GM18519 (cell line): Measurements from ENCODE around the gene DENND6B.

ENCODE experiments used
- ATAC-seq: cut with Tn5 transposase; IDR thresholded peaks from one replicate; pipeline ENCODE4 v1.9.1; 2021; ENCODE audit warnings: mild to moderate bottlenecking, moderate library complexity; ENCODE audit not compliant: unreplicated experiment, low FRiP score

Gene DENND6B

DNA sequence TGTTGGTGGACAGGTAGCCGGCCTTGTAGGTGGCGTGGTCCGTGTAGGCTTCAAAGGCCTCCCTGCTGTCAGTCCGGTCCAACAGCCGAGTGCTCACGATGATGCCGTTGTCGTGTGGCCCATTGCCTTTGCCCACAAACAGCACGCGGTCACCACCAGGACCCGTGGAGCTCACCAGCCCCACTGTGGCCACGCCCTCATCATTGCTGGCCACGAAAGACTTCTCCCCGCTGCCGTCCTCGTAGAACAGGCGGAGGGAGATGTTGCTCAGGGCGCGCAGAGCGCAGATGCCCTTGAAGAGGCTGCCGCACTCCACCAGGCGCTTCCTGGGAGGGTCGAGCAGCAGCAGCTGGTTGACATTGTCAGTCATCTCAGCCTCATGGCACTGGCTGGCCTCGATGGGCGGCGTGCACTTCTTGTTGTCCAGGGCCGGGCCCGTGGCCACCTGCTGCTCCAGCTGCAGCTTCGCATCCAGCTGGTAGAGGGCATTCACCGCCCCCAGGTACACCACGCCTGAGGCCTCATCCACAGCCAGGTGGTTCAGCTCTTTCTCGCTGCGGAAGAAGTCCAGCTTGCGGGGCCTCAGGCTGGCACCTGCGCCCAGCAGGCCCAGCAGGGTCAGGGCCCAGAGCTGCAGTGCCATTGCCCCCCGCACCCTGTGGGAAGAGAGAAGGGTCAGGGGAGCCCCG is 36.7 kb downstream of the DENND6B start:
- ATAC-seq = no peak

DNA sequence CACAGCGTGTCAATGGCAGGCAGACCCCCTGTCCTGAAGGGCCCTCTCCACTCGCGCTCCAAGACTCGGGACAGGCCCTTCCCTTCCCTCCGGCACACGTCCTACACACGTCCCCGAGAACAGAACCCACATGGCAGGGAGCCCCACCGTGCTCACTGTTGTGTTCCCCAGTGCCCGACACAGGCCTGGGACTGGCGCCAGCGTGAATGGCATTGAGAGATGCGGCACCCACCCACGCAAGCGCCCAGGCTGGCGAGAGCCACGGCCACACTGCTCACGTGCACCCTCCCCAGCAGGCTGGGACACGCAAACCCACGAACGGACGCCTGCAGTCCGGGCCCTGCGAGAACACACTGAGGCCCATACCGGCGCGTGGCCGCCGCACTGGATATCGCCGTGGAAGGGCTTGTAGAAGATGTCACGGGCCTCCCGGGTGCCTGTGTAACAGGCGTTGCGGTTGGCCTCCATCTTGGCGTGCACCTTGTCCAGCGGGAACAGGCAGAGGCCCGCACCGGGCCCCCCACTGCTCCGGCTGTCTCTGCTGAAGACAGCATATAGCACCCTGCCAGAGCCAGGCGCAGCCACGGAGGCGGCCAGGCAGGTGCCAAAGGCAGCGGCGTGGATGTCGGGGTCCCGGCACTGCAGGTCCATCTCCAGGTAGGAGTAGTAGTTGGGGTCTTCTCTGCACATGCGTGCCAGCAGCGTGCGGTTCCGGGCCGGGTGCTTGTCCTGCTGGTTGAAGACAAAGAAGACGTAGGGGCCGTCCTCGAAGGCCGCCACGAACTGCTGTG is 37.5 kb downstream of the DENND6B start:
- ATAC-seq = no peak

DNA sequence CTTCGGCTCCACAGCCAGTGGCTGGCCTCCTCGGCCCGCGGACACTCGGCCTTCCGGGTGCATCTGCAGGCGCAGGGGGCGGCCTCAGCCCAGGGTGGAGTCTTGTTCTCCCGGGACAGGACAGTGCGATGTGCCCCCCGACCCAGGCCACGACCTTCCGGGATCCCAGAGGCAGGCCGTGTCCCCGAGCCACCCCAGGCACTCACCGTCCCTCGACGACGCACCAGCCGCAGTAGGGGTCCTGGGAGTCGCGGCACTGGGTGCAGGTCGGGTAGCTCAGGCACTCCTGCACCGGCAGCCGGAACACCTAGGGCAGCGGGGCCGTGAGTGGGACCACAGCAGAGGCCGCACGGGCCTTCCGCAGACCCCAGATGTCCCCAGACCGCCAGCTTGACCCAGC is 39.1 kb downstream of the DENND6B start:
- no peak for ATAC-seq

DNA sequence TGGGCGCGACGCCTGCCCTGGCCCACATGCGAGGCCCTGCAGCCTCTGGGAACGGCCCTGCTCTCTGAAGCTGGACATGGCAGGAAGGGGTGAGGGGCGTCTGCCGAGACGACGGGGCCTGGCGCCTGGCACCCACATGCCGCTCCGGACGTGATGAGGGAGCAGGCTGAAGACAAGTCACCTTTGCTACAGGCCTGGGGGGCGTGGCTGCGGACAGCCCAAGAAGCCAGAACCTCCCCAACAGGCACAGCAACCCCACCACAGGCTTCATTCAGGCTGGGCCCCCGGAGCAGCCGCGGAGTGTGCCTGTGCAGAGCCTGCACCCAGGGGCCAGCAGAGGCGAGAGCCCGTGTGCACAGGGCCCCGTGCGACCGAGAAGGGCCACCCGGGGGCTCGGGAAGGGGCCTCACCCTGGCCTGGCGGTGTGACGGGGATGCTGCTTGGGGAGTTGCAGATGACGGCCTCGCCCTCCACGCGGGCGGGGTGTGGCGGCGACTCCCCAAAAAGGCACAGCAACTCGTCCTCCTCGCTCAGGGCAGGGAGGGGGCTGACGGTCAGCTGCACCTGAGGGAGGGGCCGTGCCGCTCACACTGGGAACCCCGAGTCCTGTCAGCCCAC is 40.0 kb downstream of the DENND6B start:
- ATAC-seq = no peak

DNA sequence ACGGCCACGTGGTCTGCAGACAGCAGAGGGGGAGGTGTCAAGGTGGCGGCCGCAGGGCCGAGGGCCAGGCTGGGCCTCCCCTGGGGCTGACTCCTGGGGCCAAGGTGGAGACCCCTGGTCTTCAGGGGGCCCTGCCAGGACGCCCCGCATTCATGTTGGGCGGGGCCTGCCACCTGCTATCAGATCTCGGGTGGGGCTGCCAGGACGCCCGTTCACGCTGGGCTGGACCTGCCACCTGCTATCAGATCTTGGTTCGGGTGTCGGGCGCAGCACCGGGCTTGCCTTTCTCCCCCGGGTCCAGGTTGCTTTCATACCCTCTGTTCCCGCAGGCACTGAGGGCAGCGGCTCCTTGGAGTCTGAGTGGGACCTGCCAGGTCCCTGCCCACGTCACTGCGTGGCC is 40.5 kb downstream of the DENND6B start:
- ATAC-seq = no peak

DNA sequence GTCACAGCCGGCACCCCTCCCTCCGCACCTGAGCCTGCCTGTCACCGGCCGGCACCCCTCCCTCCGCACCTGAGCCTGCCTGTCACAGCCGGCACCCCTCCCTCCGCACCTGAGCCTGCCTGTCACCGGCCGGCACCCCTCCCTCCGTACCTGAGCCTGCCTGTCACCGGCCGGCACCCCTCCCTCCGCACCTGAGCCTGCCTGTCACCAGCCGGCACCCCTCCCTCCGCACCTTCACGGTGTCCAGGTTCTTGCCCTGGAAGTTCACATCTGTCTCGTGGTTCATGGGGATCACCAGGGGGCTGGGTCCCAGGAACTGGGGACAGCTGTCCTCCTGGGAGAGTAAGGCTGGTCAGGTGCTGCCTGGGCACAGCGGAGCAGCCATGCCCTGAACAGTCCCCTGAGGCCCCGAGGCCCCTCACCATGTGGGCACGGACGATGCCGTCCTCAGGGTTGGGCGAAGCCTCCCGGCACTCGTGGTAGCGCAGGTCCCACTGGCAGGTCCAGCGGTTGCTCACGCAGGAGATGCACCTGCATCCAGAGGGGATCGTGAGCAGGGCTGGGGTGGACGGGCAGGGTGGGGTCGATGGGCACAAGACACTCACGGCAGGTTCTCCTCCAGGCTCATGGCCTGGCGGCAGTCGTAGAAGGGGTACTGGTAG is 41.1 kb downstream of the DENND6B start:
- no peak for ATAC-seq

DNA sequence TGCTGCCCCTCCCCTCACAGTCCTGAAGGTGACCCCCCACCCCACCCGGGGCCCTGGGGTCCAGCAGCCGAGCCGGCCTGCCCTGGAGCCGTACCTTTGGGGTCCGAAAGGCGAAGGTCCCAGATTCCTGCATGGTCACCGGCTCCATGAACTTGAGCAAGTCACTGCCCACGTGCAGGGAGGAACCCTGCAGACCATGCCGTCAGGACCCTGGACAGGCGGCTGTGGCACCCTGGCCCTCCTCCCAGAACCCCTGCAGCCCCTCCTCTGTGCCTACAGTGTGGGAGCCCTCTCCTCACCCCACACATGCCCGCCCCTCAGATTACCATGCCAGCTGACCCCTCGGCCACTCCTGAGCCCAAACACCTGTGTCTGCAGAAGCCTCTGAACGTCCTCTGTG is 42.3 kb downstream of the DENND6B start:
- no peak for ATAC-seq

DNA sequence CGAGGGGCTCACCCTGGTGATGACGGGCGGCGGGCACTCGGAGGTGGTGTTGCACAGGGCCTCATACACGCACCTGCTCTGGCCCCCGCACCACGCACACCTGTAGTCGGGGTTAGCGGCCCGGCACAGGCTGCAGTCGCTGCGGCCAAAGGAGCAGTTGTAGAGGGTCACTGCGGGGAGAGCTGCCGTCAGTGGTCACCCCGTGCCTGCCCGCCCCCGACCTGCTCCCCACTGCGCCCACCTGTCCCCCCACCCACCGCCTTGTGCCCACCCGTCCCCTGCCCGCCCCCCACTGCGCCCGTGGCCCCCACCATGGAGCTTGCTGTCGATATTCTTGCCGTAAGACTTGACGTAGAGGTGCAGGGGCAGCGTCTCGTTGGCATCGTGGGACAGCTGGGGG is 43.0 kb downstream of the DENND6B start:
- no peak for ATAC-seq

DNA sequence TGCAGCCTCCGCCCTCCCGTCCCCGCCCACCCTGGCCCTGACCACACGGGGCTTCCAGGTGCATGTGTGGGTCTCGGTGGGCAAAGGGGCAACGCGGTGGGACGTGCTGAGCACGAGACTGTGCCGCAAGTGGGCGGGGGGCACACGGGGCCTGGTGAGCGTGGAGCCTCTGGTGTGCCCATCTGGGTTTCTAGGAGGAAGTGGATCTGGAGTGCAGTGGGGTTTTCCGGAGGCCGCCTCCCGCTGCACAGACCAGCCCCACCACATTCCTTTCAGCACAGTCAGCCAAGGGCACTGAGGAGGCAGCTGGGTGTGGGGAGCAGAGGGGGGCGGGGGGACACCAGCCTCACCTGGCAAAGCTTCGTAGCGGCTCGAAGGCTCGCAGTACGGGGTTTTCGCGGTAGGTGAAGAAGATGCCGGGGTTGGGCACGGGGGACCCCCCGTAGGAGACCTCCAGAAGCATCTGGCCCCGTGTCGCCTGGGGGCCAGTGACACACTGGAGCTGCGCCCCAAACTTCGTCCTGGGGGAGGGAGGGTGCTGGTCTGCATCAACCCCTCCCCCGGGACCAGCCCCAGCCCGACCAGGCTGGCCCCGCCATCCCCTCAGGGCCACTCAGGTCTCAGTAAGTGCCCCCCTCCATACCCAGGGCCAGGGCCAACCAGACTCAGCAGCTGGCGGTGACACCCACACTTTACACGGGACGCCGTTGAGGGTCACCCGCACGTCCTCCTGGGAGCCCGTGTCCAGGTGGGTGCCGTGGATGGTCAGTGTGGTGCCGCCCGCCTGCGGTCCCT is 44.3 kb downstream of the DENND6B start:
- ATAC-seq = no peak

DNA sequence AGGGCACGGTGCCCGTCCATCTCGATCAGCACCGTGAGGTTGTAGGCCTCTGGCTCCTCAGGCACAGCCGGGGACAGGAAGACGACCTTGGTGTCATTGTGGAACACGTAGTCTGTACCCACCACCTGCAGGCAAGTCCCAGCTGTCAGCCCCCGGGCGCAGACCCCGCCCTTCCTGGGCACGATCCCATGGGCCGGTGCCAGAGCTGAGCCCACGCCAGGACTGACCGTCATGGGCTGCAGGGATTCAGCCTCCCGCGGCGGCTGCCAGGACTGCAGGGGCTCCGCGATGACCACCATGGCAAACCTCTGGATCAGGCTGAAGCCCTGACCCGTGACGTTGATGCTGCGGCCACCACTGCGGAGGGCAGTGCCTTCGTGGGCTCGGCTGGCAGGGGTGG is 44.9 kb downstream of the DENND6B start:
- no peak for ATAC-seq

DNA sequence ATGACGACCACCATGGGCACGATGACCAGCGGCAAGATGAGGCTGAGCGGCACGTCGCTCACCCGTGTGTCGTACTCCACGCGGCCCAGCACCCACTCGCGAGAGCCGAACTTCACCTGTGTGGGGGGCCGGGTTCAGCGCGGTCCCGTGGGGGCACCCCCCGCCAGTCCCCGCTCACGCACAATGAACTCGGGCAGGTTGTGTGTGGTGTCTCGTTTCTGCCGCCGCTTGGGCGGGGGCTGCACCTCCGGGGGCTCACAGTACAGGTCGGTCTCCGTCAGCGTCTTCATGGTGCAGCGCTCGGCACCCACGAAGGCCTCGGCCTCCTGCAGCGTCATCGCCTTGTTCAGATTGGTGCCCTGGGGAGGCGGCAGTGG is 45.4 kb downstream of the DENND6B start:
- ATAC-seq = no peak

DNA sequence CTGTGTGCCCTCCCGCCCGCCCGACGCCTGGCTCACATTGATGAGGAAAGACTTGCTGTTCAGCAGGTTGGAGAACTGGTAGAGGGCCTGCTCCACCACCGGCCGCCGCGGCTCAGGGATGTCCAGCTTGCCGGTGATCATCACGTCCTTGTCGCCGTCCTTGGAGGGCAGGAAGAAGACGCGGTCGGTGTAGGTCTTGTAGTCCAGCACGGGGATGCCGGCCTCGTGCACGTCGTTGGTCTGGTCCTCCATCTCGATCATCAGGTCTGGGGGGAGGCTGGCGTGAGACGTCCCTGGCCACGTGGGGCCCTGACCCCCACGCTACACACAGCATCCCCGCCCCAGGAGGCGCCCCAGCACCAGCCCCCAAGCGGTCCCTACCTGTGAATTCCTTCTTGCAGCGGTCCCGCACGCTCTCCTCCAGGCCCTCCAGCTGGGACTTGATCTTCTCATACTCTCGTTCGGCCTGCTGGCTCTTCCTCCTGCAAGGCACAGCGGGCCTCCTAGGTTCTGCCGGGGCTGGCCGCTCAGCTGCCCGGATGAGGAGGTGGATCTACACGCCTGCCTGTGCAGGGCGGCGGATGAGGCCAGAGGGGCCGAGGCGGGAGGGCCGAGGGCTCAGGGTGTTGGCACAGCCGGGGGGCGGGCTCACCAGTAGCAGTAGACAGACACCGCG is 46.0 kb downstream of the DENND6B start:
- ATAC-seq = no peak

DNA sequence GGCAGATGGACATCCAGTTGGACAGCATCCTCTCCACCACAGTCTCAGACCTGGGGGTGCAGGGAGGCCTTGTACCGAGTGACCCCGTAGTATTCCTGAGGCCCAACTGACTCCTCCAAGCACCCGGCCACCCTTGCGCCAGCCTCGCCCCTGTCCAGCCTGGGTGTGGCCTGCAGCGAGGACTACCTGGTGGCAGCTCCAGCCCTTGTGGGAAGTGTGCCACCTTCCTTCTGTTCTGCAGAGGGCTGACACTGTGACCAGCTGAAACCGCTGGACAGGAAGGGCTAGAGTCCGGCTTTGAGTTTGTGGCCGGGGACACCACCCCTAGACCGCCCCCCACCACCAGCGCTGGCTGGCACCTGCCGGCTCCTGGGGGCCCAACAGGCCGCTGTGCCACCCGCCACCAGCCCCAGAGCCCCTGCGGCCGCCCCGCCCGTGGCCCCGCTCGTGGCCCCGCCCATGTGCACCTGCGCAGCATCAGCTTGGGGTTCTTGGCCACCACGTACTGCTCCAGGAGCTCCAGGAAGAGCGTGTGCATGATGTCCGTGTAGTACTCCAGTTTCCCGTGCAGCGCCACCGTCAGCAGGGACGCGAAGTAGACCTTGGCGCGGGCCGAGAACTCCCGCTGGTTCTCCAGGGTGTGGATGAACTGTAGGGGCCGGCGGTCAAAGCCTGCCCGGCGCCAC is 46.6 kb downstream of the DENND6B start:
- no peak for ATAC-seq

DNA sequence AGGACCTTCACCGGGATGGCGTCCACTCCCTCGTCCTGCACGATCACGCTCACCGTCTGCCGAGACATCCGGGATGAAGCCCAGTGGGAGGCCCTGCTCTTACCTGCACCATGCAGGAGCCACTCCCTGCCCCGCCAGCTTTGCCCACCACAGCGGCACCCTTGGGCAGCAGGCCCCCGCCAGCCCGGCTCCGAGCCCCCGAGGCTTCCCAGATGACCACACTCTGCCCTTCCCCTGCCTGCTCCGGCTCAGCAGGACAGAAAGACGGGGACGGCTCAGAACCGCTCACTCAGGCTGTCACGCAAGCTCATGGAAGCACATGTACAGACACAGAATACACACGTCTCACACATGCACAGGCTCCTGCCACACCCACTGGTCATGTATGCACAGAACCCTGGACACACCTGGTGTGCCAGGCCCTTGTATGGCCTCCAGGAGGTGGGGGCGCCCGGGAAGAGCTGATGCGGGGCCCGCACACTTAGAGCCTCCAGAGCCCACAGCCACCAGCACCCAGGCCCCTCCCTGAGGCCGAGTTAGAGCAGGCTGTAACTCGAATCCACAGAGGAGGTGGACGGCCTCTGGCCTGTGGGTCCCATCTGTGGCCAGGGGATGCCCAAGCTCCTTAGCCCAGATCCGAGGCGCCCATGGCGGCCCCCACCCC is 47.7 kb downstream of the DENND6B start:
- ATAC-seq = no peak

DNA sequence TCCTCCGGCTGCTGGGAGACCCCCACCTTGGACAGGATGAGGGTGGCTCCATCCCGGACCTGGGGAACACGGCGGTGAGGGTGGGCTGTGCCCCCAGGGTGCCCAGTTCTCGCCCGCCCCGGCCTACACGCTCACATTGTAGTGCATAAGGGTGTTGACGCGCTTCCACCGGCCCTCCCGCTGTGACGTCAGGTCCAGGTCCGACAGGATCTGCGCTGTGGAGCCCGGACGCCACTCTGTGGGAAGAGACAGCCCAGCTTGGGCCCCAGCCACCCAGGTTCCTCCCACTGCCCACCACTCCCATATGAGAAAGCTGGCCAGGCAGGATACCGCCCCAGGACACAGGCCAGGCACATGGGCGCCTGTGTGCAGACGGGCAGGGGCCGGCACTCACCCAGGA is 48.4 kb downstream of the DENND6B start:
- no peak for ATAC-seq

DNA sequence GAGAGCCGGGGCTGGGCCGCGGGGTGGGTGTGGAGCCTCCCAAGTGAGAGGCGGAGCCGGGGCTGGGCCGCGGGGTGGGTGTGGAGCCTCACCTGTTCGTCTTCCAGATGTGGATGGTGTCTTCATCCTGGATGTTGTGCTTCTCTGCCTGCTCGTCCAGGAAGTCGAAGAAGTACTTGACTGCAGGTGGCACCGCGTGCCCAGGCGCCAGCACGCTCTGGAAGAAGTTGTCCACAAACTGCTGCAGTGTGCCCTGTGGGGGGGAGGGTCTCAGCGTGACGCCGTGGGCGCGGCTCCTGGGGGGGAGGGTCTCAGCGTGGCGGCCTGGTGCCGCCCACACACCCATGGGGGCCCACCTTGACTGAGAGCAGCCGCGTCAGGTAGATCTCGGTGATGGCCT is 49.1 kb downstream of the DENND6B start:
- no peak for ATAC-seq

DNA sequence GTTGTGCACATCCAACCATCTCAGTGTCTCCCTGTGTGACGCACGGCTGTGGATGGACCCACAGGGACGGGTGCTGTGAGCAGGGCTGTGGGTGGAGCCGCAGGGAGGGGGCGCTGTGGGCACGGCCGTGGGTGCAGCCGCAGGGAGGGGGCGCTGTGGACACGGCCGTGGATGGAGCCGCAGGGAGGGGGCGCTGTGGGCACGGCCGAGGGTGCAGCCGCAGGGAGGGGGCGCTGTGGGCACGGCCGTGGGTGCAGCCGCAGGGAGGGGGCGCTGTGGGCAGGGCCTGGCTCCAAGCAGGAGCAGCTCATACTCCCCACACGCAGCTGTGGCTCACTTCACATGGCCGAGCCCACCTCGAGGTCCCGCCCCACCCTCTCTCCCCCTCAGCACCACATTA is 50.7 kb downstream of the DENND6B start:
- ATAC-seq = no peak

DNA sequence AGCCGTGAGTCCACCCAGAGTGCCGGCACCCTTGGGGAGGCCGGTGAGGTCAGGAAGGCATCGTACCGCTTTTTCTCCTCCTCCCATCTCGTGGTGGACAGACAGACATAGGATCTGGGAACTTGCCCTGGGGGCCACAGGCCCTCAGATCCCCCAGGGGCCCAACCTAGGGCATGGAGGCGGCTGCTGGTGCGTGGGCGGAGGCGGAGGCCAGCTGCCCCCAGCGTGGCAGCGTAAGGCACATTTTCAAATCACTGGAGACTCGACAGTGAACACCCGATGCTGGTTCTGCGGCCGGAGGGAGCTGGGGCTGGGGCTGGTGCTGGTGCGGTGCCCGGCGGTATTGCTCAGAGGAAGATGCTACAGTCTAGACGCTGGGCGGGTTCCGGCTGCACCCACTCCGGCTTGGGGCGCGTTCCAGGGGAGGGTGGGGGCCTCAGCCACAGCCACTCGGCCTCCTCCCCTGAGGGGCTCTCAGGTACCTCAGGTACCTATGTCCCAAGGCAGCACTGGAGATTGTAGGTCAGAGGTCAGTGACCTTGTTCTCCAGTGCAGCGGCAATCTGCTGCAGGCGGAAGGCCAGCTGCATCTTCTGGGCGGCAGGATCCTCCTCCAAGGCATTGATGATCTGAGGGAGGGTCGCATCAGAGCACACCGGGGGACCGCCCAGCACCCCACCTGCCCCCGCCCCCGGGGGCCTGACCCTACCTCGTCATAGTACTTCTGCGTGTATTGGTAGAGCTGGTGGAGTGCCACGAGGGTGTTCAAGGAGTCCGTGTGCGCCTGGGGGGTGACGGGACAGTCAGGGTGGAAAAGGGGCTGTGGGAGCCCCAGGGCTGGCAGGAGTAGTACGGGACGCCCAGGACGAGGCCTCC is 51.4 kb downstream of the DENND6B start:
- no peak for ATAC-seq
